ENCODE measurements around the gene OR12D1.

Gene OR12D1

GRCh38 chr6:29465801-29466200, 51.1 kb downstream of the OR12D1 start:
- DNase-seq (ENCODE audit: low read depth), result no peak

- DNase-seq (ENCODE audit: low read depth), result no peak
These were observed 51.5 kb downstream of the OR12D1 start for GRCh38 chr6:29466241-29466640.
